CD14-positive monocyte (primary cell): ENCODE measurements around the gene LAMA4. TPM values are rescaled to one million over a fixed set of nuclear protein-coding genes. Genes with fewer than 3 reads are reported as not detected.

Experiments
- DNase-seq, 3 donors: peaks; one replicate each; pipeline ENCODE4 v3.0.0-alpha.2; 2011 to 2022
- H2AFZ ChIP-seq: 2 replicates; pipeline ENCODE4 v1.6.0; 2012; ENCODE audit warnings: mild to moderate bottlenecking, low read depth, low read length, inconsistent platforms; ENCODE audit not compliant: insufficient read depth, poor library complexity, severe bottlenecking
- H3K27ac ChIP-seq, 2 donors: 1 replicate in 1 of 2; 2 replicates in 1 of 2; pipeline ENCODE4 v1.5.1; 2012 to 2013; ENCODE audit warnings: low read length in 2 of 2, control low read depth in 1 of 2, inconsistent platforms in 1 of 2, low read depth in 1 of 2, mild to moderate bottlenecking in 1 of 2
- H3K27me3 ChIP-seq, 2 donors: one replicate each; pipeline versions ENCODE4 v1.6.0 to v1.6.1; 2011 to 2013; ENCODE audit warnings: low read length in 2 of 2; ENCODE audit not compliant: control insufficient read depth in 2 of 2, insufficient read depth in 2 of 2
- H3K36me3 ChIP-seq, 2 donors: replicated peaks in 1 of 2; 1 replicate in 1 of 2; 2 replicates in 1 of 2; pipeline versions ENCODE4 v1.5.1 to v1.6.1; 2012 to 2013; ENCODE audit warnings: low read length in 2 of 2, control low read depth in 1 of 2, inconsistent platforms in 1 of 2, mild to moderate bottlenecking in 1 of 2; ENCODE audit not compliant: insufficient read depth in 2 of 2, control insufficient read depth in 1 of 2
- H3K4me1 ChIP-seq, 2 donors: 1 replicate in 1 of 2; 2 replicates in 1 of 2; pipeline versions ENCODE4 v1.5.1 to v1.6.1; 2012 to 2013; ENCODE audit warnings: low read length in 2 of 2, control low read depth in 1 of 2, inconsistent platforms in 1 of 2, mild to moderate bottlenecking in 1 of 2, moderate library complexity in 1 of 2; ENCODE audit not compliant: insufficient read depth in 2 of 2, control insufficient read depth in 1 of 2
- H3K4me2 ChIP-seq: replicated peaks from 2 replicates; pipeline ENCODE3; 2012; ENCODE audit warnings: low read length, moderate library complexity, mild to moderate bottlenecking; ENCODE audit not compliant: poor library complexity, severe bottlenecking; ENCODE audit errors: extremely low read depth
- H3K4me3 ChIP-seq, 3 experiments: fragments of 200-600 bp in 1 of 3; sonication (generic) in 1 of 3; replicated peaks in 1 of 3; 1 replicate in 2 of 3; 2 replicates in 1 of 3; pipeline ENCODE4 v1.5.1; 2011 to 2013; ENCODE audit warnings: low read length in 3 of 3, mild to moderate bottlenecking in 3 of 3, control low read depth in 2 of 3, low read depth in 2 of 3, inconsistent platforms in 1 of 3, moderate library complexity in 1 of 3
- H3K79me2 ChIP-seq: 2 replicates; pipeline ENCODE4 v1.6.0; 2012; ENCODE audit warnings: mild to moderate bottlenecking, control low read depth, inconsistent platforms, low read length, moderate library complexity; ENCODE audit not compliant: insufficient read depth
- H3K9ac ChIP-seq: 2 replicates; pipeline ENCODE4 v1.6.0; 2017; ENCODE audit warnings: low read length, mild to moderate bottlenecking; ENCODE audit not compliant: insufficient read depth, poor library complexity, severe bottlenecking
- H3K9me3 ChIP-seq, 2 donors: replicated peaks in 1 of 2; 1 replicate in 1 of 2; 2 replicates in 1 of 2; pipeline versions ENCODE4 v1.5.1 to v1.6.1; 2012 to 2013; ENCODE audit warnings: low read length in 2 of 2, control low read depth in 1 of 2; ENCODE audit not compliant: control insufficient read depth in 1 of 2, insufficient read depth in 1 of 2
- H4K20me1 ChIP-seq: 2 replicates; pipeline ENCODE4 v1.6.0; 2012; ENCODE audit warnings: mild to moderate bottlenecking, low read length, control low read depth, moderate library complexity; ENCODE audit not compliant: insufficient read depth
- H3K27ac Mint-ChIP-seq, 7 donors: one replicate each; pipeline ENCODE4 v1.8.0; 2020; ENCODE audit warnings: mild to moderate bottlenecking in 7 of 7, mixed read lengths in 7 of 7, moderate library complexity in 6 of 7, inconsistent platforms in 2 of 7
- H3K27me3 Mint-ChIP-seq, 3 donors: one replicate each; pipeline ENCODE4 v1.8.0; 2021 to 2022; ENCODE audit warnings: low read depth in 3 of 3, mild to moderate bottlenecking in 3 of 3, mixed read lengths in 3 of 3, moderate library complexity in 3 of 3, inconsistent platforms in 1 of 3
- H3K36me3 Mint-ChIP-seq, 2 donors: one replicate each; pipeline ENCODE4 v1.8.0; 2020; ENCODE audit warnings: mixed read lengths in 2 of 2, inconsistent platforms in 1 of 2, mild to moderate bottlenecking in 1 of 2
- H3K4me1 Mint-ChIP-seq: one replicate; pipeline ENCODE4 v1.8.0; 2020; ENCODE audit warnings: mild to moderate bottlenecking, mixed read lengths
- H3K4me3 Mint-ChIP-seq, 2 donors: one replicate each; pipeline ENCODE4 v1.8.0; 2020; ENCODE audit warnings: mild to moderate bottlenecking in 2 of 2, mixed read lengths in 2 of 2, moderate library complexity in 1 of 2
- H3K9me3 Mint-ChIP-seq, 7 donors: one replicate each; pipeline ENCODE4 v1.8.0; 2020 to 2022; ENCODE audit warnings: mixed read lengths in 7 of 7, mild to moderate bottlenecking in 6 of 7, moderate library complexity in 6 of 7, inconsistent platforms in 2 of 7
- CTCF ChIP-seq: fragments of 200-600 bp; IDR thresholded peaks from one replicate; pipeline ENCODE4 v1.8.0; 2022; ENCODE audit warnings: antibody characterized with exemption, mild to moderate bottlenecking
- WGBS: methylation state at CpG from one replicate; pipeline ENCODE4 v1.1.5; 2013; ENCODE audit warnings: missing lambda C conversion rate; ENCODE audit not compliant: insufficient coverage; 5-methylcytosine and 5-hydroxymethylcytosine counted together
- intact Hi-C, 2 donors: fragments of 100-400 bp; cut with micrococcal nuclease; formaldehyde crosslinking; loops; one replicate each; pipeline versions ENCODE4 v1.15.0 to v1.15.1; 2023
- polyA plus RNA-seq, 3 donors: library from polyadenylated mRNA; depleted of rRNA in 1 of 3; unstranded in 2 of 3; stranded (reverse) in 1 of 3; fragments of 300-500 nt in 2 of 3; fragments of >200 nt in 1 of 3; fragmentation: Illumina TruSeq in 2 of 3; gene quantifications; 1 replicate in 2 of 3; 2 replicates in 1 of 3; pipeline ENCODE4 v1.2.3, GENCODE V29; 2012 to 2021

Gene LAMA4
- polyA plus RNA-seq, 3 donors: not detected

GRCh38 chr6:112141707-112142106 lies 112.7 kb downstream of the LAMA4 start:
- Histone ChIP-seq H3K36me3 (no peaks in the 10 kb centered on the region), H3K4me2 (no peak overlapping the region), H3K4me3 (no peak overlapping the region), H3K27ac (no peak overlapping the region), H3K9ac (no peak overlapping the region), H3K4me1 (no peaks in the 10 kb centered on the region), H3K79me2 (no peaks in the 10 kb centered on the region), H4K20me1 (no peaks in the 10 kb centered on the region), H3K9me3 (no peaks in the 10 kb centered on the region), H3K27me3 (no peaks in the 10 kb centered on the region), H2AFZ (no peak overlapping the region)
- Mint-ChIP-seq H3K27ac (no peak overlapping the region), H3K27me3 (peaks cover 0 to 5% (median 0%) of the 10 kb centered on the region in 3 donors), H3K4me1 (peaks cover 4% of the 10 kb centered on the region), H3K9me3 (no peaks in the 10 kb centered on the region), H3K36me3 (no peaks in the 10 kb centered on the region), H3K4me3 (no peak overlapping the region)
- no peak for DNase-seq
- TF ChIP-seq CTCF: no peak
- intact Hi-C loops: no loop called here
- WGBS: no CpG with 5 or more reads among the region's 2 CpGs

GRCh38 chr6:112139052-112139451 lies 115.3 kb downstream of the LAMA4 start:
- Mint-ChIP-seq H3K9me3 (no peaks in the 10 kb centered on the region), H3K36me3 (no peaks in the 10 kb centered on the region), H3K27ac (no peak overlapping the region), H3K27me3 (peaks cover 0 to 2% (median 0%) of the 10 kb centered on the region in 3 donors), H3K4me3 (no peak overlapping the region), H3K4me1 (peaks cover 4% of the 10 kb centered on the region)
- no peaks in the 10 kb centered on the region for H3K9me3 ChIP-seq
- H3K27me3 ChIP-seq: no peaks in the 10 kb centered on the region
- intact Hi-C loops: no loop called here
- no peak overlapping the region for H3K9ac ChIP-seq
- WGBS: 100% methylated on average over 6 of the region's 8 CpGs
- no peaks in the 10 kb centered on the region for H3K79me2 ChIP-seq
- H4K20me1 ChIP-seq: no peaks in the 10 kb centered on the region
- no peak overlapping the region for H2AFZ ChIP-seq
- H3K4me1 ChIP-seq: no peaks in the 10 kb centered on the region
- TF ChIP-seq CTCF: no peak
- H3K27ac ChIP-seq: no peak overlapping the region
- no peaks in the 10 kb centered on the region for H3K36me3 ChIP-seq
- no peak overlapping the region for H3K4me3 ChIP-seq
- DNase-seq: no peak
- no peak overlapping the region for H3K4me2 ChIP-seq
